Hindlimb muscle (tissue), 1 donor: Measurements from ENCODE around the gene COL23A1. TPM values are rescaled to one million over a fixed set of nuclear protein-coding genes. Genes with fewer than 3 reads are reported as not detected.

Experiments
- DNase-seq: peaks from one replicate; pipeline ENCODE4 v3.0.0-alpha.2; 2013
- polyA plus RNA-seq: library from polyadenylated mRNA; unstranded; fragments of 120-200 nt; gene quantifications from one replicate; pipeline ENCODE4 v1.2.1, GENCODE V29; 2013; ENCODE audit not compliant: insufficient read length

Gene COL23A1
- polyA plus RNA-seq, 1 donor = 1.8 TPM

DNA sequence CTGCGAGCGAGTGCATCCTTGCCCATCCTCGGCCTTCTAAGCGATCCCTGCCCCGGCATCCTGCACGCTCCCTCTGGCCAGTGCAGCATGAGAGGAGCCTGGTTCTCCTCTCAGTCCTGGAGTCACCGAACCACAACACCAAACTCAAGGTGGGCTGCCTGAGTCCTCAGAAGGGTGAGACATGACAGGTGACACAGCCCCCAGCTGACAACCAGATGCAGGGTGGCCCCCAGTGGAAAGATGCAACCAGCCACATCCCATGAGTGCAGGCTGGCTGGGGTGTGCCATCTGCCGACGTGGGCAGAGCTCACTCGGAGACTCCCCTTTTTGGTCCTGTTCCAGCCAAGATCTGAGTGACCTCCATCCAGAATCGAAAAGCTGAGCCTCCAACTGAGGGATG, 58.4 kb downstream of the COL23A1 start:
- no peak for DNase-seq

DNA sequence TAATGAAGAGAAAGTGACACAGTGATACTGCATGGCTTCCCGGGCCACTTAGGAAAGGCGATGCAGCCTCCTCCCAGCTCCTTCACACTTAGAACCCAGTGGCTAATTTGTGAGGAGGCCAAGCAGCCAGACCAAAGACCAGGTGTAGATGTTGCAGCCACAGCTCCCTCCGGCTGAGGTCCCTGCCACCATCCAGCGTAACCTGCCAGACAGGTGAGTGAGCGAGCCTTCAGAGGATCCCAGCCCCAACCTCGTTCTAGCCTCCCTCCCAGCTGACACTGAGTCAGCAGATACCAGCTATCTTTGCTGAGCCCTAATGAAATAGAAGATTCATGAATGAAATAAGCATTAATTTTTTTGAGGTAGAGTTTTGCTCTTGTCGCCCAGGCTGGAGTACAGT, 59.7 kb downstream of the COL23A1 start:
- DNase-seq = no peak

- no peak for DNase-seq
These were observed 61.1 kb downstream of the COL23A1 start for GRCh38 chr5:178529080-178529479.

DNA sequence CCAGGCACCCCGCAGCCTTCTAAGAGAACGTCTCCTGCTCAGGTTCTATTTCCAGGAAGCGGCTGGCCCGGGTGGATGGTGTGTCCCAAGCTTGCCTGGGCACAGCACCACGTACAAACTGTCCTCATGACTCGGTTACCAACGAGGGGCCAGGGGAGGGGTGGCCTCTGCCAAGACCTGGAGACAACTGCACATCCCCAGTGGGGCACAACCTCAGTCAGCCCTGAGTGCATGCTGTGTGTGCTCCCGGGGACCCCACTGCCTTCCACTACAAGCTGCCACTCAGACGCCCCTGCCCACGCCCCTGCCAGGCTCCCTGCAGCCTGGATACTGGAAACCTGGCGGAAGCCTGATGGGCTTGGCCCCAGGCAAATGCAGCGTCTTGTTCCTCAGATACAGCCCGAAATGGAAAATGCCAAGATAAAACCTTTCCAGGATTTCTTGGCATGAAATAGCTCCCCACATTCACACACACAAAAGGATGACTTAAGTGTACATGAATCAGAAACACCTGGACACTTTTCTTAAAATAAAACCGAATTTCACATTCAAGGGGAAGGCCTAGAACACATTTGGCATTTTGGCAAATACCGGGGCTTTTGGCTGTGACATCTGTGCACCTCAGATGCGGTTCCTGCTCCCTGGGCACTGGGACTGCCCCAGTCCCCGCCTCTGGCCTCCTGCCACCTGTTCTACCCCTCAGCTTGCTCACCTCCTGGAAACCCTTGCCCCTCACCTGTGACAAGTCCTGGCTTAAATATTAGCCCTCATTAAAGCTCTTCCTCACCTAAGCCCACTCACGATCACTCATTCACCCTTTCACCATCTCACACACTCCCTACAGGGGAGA, 62.5 kb downstream of the COL23A1 start:
- peak; percentile 38 for DNase-seq

- DNase-seq = no peak
These were observed 63.3 kb downstream of the COL23A1 start for GRCh38 chr5:178526773-178527457.

- DNase-seq = no peak
These were observed 64.1 kb downstream of the COL23A1 start for GRCh38 chr5:178525906-178526732.

- DNase-seq = no peak
These were observed 65.9 kb downstream of the COL23A1 start for GRCh38 chr5:178524093-178524882.

DNA sequence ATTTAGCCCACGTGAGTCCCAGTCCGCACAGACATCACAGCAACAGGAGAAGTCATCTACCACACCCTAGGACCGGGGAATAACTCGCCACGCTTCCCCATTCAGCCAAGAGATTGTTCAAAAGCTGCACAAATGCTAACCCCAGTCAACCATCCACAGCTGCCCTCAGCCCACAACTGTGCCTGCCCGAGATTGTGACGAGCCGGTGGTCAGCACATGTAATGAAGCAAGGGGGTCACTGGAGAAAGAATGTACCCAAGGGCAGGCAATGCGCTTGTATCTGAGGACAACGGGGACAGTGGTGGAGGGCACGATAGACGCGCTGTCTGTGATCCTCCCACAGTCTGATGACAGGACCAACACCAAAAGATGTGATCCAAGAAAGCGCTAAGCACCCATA, 67.8 kb downstream of the COL23A1 start:
- DNase-seq = no peak

GRCh38 chr5:178520851-178521250, 69.3 kb downstream of the COL23A1 start:
- no peak for DNase-seq

- DNase-seq = no peak
These were observed 70.4 kb downstream of the COL23A1 start for GRCh38 chr5:178519804-178520203.

DNA sequence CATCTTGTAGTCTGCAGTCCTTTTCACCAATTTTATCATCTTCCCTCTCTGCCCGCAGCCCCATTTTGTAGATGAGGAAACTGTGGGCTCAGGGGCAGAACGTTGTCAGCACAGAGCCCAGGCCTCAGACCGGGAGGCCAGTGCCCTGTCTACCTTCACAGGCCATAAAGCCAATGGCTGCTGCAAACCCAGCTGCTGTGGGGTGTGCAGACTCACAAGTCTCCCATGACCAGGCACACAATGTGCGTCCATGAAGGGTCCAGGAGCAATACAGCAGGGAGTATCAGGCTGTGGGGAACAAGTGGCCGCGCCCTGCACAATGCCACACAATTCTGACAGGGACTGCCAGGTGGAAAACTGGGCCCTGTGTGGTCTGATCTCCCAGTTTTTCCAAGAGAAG, 71.0 kb downstream of the COL23A1 start:
- DNase-seq = no peak

- DNase-seq = no peak
These were observed 73.5 kb downstream of the COL23A1 start for GRCh38 chr5:178516504-178517235.

DNA sequence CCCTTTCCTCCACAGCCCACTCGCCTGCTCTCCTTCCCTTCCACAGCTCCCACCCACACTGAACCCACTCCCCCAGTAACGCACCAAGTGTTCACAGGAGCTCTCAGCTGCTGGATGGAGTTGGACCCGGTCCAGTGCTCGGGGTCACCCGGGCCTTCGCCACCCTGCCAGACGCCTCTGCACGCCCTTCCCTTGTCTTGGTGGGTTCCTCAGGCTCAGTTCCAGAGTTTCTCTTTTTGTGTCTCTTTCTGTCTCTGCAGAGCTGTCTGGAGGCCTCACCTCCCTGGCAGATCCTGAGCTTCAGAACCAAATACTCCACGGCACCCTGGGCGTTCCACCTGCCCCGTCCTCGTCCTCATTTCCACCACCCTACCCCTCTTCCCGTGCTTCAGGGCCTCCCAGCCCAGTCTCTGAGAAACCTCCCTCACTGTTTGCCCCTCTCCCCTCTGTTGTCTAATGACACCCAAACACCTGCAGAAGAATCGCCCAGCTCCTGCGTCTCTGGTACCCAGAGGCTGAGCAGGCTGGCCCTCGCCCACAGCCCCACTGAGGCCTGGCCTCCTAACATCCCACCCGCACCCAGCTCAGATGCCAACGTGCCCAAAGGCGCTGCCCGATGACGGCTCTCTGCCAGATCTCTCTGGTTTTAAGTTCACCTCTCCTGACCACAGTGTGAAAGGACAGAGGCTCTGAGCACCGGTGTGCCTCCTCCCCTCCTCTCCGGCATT, 74.3 kb downstream of the COL23A1 start:
- no peak for DNase-seq

GRCh38 chr5:178514851-178515418, 75.3 kb downstream of the COL23A1 start:
- no peak for DNase-seq

DNA sequence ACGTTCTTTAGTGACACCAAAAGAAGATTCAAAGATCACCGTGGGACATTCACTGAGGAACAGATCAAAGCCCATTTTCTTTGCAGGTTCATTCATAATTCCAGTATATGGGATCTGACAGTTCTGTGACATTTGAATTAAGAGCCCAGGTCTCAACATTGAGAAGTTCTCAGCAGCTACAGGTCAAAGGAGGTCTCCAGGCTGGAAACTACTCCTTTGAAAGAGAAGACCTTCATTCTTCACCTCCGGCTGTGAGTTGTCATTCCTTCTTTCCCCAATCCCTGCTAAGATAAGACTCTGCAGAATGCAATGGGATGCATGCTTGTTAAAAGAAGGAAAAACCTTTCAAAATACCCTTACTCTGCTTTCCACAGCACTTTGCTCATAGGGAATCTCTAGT, 79.0 kb downstream of the COL23A1 start:
- DNase-seq = no peak

- DNase-seq = no peak
These were observed 80.6 kb downstream of the COL23A1 start for GRCh38 chr5:178509491-178510057.

- DNase-seq = no peak
These were observed 82.9 kb downstream of the COL23A1 start for GRCh38 chr5:178507151-178507932.

DNA sequence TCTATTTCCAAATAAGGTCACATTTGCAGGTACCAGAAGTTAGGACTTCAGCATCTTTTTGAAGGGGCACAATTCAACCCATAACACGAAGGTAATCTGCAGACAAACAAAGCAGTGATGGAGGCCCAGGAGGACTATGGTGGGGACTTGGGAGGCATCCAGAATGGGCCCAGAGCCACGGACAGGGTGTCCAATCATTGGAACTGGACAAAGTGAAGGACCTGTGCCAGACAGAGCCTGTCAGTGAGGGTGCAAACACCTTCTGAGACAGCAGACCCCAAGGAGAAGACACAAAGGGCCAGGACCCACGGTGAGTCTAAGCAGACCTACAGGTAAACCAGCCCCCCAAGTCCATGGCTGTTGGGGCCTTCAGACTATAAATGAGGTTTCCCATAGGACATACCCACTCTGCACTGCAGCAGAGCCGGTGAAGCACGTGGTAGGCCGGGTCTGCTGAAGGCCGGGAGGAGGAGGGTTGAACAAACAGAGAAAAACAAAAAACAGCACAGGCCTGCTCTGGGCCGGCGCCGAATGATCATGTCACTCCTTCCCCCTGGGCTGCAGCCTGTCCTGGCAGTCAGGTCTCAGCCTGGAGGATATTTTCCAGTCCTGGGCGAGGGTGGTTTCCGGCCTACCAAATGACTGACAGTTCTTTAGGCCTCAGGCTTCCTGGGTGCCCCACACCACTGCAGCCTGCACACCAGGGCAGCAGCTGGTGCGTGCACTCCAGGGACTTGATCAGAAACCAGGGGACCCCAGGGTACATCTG, 84.4 kb downstream of the COL23A1 start:
- DNase-seq = no peak
